Liver (tissue), 9 donors: Measurements from ENCODE around the gene OR56A3. TPM values are rescaled to one million over a fixed set of nuclear protein-coding genes. Genes with fewer than 3 reads are reported as not detected.

Experiments used
- DNase-seq: peaks from one replicate; pipeline ENCODE4 v3.0.0-alpha.2; 2017; ENCODE audit warnings: low spot score
- H3K27ac ChIP-seq, 2 donors: one replicate each; pipeline ENCODE4 v1.7.0; 2013; ENCODE audit warnings: inconsistent platforms in 2 of 2, low read length in 2 of 2, control low read depth in 1 of 2, low read depth in 1 of 2, mild to moderate bottlenecking in 1 of 2
- H3K27me3 ChIP-seq, 4 donors: one replicate each; pipeline versions ENCODE4 v1.6.1 to v1.7.0; 2013; ENCODE audit warnings: low read length in 3 of 4, inconsistent platforms in 1 of 4, mild to moderate bottlenecking in 1 of 4, moderate library complexity in 1 of 4; ENCODE audit not compliant: control insufficient read depth in 4 of 4, insufficient read depth in 4 of 4
- H3K36me3 ChIP-seq, 4 donors: one replicate each; pipeline versions ENCODE4 v1.6.1 to v1.7.0; 2013; ENCODE audit warnings: low read length in 3 of 4, mild to moderate bottlenecking in 3 of 4, low read depth in 1 of 4, moderate library complexity in 1 of 4; ENCODE audit not compliant: control insufficient read depth in 4 of 4, insufficient read depth in 3 of 4
- H3K4me1 ChIP-seq, 4 donors: one replicate each; pipeline versions ENCODE4 v1.6.1 to v1.7.0; 2013; ENCODE audit warnings: low read length in 3 of 4, mild to moderate bottlenecking in 3 of 4, moderate library complexity in 1 of 4; ENCODE audit not compliant: control insufficient read depth in 4 of 4, insufficient read depth in 4 of 4
- H3K4me3 ChIP-seq, 3 donors: one replicate each; pipeline versions ENCODE4 v1.6.1 to v1.7.0; 2013; ENCODE audit warnings: low read length in 3 of 3, control low read depth in 1 of 3, low read depth in 1 of 3, mild to moderate bottlenecking in 1 of 3
- H3K9ac ChIP-seq, 2 donors: one replicate each; pipeline ENCODE4 v1.7.0; 2013; ENCODE audit warnings: low read length in 2 of 2, mild to moderate bottlenecking in 2 of 2, moderate library complexity in 2 of 2, control low read depth in 1 of 2, low read depth in 1 of 2
- H3K9me3 ChIP-seq, 4 donors: one replicate each; pipeline versions ENCODE4 v1.6.1 to v1.7.0; 2013; ENCODE audit warnings: low read length in 3 of 4; ENCODE audit not compliant: control insufficient read depth in 4 of 4
- ATF3 ChIP-seq: IDR thresholded peaks from 2 replicates; pipeline ENCODE4 v1.6.1; 2016; ENCODE audit warnings: antibody characterized with exemption
- EGR1 ChIP-seq, 2 donors: IDR thresholded peaks; 2 replicates each; pipeline ENCODE4 v1.6.1; 2016 to 2018; ENCODE audit warnings: antibody characterized with exemption in 2 of 2, low read depth in 2 of 2
- FOXA1 ChIP-seq: IDR thresholded peaks from 2 replicates; pipeline ENCODE4 v1.6.1; 2016; ENCODE audit warnings: antibody characterized with exemption
- GABPA ChIP-seq, 2 donors: IDR thresholded peaks in 1 of 2; conservative IDR thresholded peaks in 1 of 2; 2 replicates each; pipeline ENCODE4 v1.6.1; 2016; ENCODE audit warnings: antibody characterized with exemption in 2 of 2, mild to moderate bottlenecking in 1 of 2, moderate library complexity in 1 of 2
- HNF4A ChIP-seq, 2 donors: conservative IDR thresholded peaks; 2 replicates each; pipeline ENCODE4 v1.6.1; 2016; ENCODE audit warnings: antibody characterized with exemption in 2 of 2, mild to moderate bottlenecking in 2 of 2
- RAD21 ChIP-seq, 2 donors: IDR thresholded peaks; 2 replicates each; pipeline ENCODE4 v1.6.1; 2016; ENCODE audit warnings: antibody characterized with exemption in 2 of 2, mild to moderate bottlenecking in 2 of 2
- RXRA ChIP-seq, 2 donors: IDR thresholded peaks; 2 replicates each; pipeline ENCODE4 v1.6.1; 2017 to 2018; ENCODE audit warnings: antibody characterized with exemption in 2 of 2, mild to moderate bottlenecking in 1 of 2
- SP1 ChIP-seq: IDR thresholded peaks from 2 replicates; pipeline ENCODE4 v1.6.1; 2018; ENCODE audit warnings: antibody characterized with exemption, mild to moderate bottlenecking
- YY1 ChIP-seq: IDR thresholded peaks from 2 replicates; pipeline ENCODE4 v1.6.1; 2016; ENCODE audit warnings: antibody characterized with exemption, mild to moderate bottlenecking
- ZBTB33 ChIP-seq: IDR thresholded peaks from 2 replicates; pipeline ENCODE4 v1.6.1; 2016; ENCODE audit warnings: antibody characterized with exemption
- WGBS: extraction: QIAGEN DNeasy Blood & Tissue Kit; methylation state at CpG from one replicate; pipeline ENCODE4 v1.1.7; 2013; 5-methylcytosine and 5-hydroxymethylcytosine counted together
- polyA plus RNA-seq, 2 donors: library from polyadenylated mRNA; stranded (reverse) in 1 of 2; unstranded in 1 of 2; fragments of 200-250 nt in 1 of 2; fragments of >200 nt in 1 of 2; fragmentation: Nextera tagmentation in 1 of 2; extraction: Ambion mirVana in 1 of 2; gene quantifications; one replicate each; pipeline versions ENCODE4 v1.2.1 to v1.2.3, GENCODE V29; 2013 to 2015
- total RNA-seq, 2 donors: library from RNA; depleted of rRNA; stranded (reverse); fragments of >200 nt; gene quantifications; one replicate each; pipeline ENCODE4 v1.2.3, GENCODE V29; 2014
- TF ChIP-seq, protein P1 (sequence below): fragments of 150-350 bp; IDR thresholded peaks from 2 replicates; pipeline ENCODE4 v1.5.1; 2017; ENCODE audit warnings: improper control_type of control experiment, low read depth, low read length; ENCODE audit not compliant: missing input control
- TF ChIP-seq, protein P2 (sequence below): IDR thresholded peaks from 2 replicates; pipeline ENCODE4 v1.6.1; 2016; ENCODE audit warnings: antibody characterized with exemption, mild to moderate bottlenecking
- TF ChIP-seq, protein P3 (sequence below): IDR thresholded peaks from 2 replicates; pipeline ENCODE4 v1.6.1; 2016; ENCODE audit warnings: antibody characterized with exemption
- donor health status: healthy.
- donor health status: healthy.
- donor health status: healthy.
- donor health status: healthy.
- donor health status: healthy.

OR56A3 gene
- total and polyA plus RNA-seq, 4 donors, result not detected

- no peaks in the 10 kb centered on the region for H3K27me3 ChIP-seq
- no peaks in the 10 kb centered on the region for H3K9me3 ChIP-seq
- TF ChIP-seq RXRA (IDR thresholded peaks at IDR 0.05) (no peak), FOXA1 (no peak), HNF4A (conservative IDR thresholded peaks at IDR 0.05) (no peak), RAD21 (IDR thresholded peaks at IDR 0.05) (no peak), ZBTB33 (no peak), ATF3 (no peak), SP1 (no peak), YY1 (no peak)
- TF ChIP-seq, protein P1, sequence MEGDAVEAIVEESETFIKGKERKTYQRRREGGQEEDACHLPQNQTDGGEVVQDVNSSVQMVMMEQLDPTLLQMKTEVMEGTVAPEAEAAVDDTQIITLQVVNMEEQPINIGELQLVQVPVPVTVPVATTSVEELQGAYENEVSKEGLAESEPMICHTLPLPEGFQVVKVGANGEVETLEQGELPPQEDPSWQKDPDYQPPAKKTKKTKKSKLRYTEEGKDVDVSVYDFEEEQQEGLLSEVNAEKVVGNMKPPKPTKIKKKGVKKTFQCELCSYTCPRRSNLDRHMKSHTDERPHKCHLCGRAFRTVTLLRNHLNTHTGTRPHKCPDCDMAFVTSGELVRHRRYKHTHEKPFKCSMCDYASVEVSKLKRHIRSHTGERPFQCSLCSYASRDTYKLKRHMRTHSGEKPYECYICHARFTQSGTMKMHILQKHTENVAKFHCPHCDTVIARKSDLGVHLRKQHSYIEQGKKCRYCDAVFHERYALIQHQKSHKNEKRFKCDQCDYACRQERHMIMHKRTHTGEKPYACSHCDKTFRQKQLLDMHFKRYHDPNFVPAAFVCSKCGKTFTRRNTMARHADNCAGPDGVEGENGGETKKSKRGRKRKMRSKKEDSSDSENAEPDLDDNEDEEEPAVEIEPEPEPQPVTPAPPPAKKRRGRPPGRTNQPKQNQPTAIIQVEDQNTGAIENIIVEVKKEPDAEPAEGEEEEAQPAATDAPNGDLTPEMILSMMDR, result no peak
- TF ChIP-seq, protein P2, sequence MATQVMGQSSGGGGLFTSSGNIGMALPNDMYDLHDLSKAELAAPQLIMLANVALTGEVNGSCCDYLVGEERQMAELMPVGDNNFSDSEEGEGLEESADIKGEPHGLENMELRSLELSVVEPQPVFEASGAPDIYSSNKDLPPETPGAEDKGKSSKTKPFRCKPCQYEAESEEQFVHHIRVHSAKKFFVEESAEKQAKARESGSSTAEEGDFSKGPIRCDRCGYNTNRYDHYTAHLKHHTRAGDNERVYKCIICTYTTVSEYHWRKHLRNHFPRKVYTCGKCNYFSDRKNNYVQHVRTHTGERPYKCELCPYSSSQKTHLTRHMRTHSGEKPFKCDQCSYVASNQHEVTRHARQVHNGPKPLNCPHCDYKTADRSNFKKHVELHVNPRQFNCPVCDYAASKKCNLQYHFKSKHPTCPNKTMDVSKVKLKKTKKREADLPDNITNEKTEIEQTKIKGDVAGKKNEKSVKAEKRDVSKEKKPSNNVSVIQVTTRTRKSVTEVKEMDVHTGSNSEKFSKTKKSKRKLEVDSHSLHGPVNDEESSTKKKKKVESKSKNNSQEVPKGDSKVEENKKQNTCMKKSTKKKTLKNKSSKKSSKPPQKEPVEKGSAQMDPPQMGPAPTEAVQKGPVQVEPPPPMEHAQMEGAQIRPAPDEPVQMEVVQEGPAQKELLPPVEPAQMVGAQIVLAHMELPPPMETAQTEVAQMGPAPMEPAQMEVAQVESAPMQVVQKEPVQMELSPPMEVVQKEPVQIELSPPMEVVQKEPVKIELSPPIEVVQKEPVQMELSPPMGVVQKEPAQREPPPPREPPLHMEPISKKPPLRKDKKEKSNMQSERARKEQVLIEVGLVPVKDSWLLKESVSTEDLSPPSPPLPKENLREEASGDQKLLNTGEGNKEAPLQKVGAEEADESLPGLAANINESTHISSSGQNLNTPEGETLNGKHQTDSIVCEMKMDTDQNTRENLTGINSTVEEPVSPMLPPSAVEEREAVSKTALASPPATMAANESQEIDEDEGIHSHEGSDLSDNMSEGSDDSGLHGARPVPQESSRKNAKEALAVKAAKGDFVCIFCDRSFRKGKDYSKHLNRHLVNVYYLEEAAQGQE, result no peak
- DNase-seq, result no peak
- H3K27ac ChIP-seq, result no peak overlapping the region
- H3K9ac ChIP-seq, result no peak overlapping the region
- no peak overlapping the region for H3K4me3 ChIP-seq
- no peaks in the 10 kb centered on the region for H3K4me1 ChIP-seq
- H3K36me3 ChIP-seq, result no peaks in the 10 kb centered on the region
- WGBS, result 53% methylated on average over 2 of the region's 2 CpGs
Measured at GRCh38 chr11:5966958-5967357, 24.9 kb downstream of the OR56A3 start.

GRCh38 chr11:5967708-5968107 is 25.7 kb downstream of the OR56A3 start:
- Histone ChIP-seq H3K9ac (no peak overlapping the region), H3K27me3 (no peaks in the 10 kb centered on the region), H3K36me3 (no peaks in the 10 kb centered on the region), H3K9me3 (no peaks in the 10 kb centered on the region), H3K4me1 (no peaks in the 10 kb centered on the region), H3K4me3 (no peak overlapping the region), H3K27ac (no peak overlapping the region)
- no peak for DNase-seq
- 66% methylated on average over 3 of the region's 3 CpGs for WGBS
- TF ChIP-seq GABPA (IDR thresholded peaks at IDR 0.05 in 1 of 2, conservative IDR thresholded peaks at IDR 0.05 in 1 of 2) (no peak), EGR1 (IDR thresholded peaks at IDR 0.05; ENCODE audit: low read depth in 2 of 2) (no peak)
- TF ChIP-seq, protein P3, sequence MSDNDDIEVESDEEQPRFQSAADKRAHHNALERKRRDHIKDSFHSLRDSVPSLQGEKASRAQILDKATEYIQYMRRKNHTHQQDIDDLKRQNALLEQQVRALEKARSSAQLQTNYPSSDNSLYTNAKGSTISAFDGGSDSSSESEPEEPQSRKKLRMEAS, result no peak
